Lower lobe of right lung (tissue), 2 donors: ENCODE measurements around the gene FAM161A. TPM values are rescaled to one million over a fixed set of nuclear protein-coding genes. Genes with fewer than 3 reads are reported as not detected.

Experiments used
- ATAC-seq, 2 donors: fragments of 200-7000 bp; cut with Tn5 transposase; one replicate each; pipeline ENCODE4 v1.9.1; 2020 to 2022; ENCODE audit warnings: mild to moderate bottlenecking in 2 of 2, moderate library complexity in 2 of 2
- DNase-seq: peaks from one replicate; pipeline ENCODE4 v3.0.0-alpha.2; 2020
- H3K27ac ChIP-seq: fragments of 200-600 bp; one replicate; pipeline ENCODE4 v1.8.0; 2022
- H3K27me3 ChIP-seq: fragments of 200-600 bp; one replicate; pipeline ENCODE4 v1.8.0; 2022; ENCODE audit warnings: low read depth
- H3K36me3 ChIP-seq: fragments of 200-600 bp; one replicate; pipeline ENCODE4 v1.8.0; 2022; ENCODE audit warnings: mild to moderate bottlenecking
- H3K4me1 ChIP-seq: fragments of 200-600 bp; one replicate; pipeline ENCODE4 v1.8.0; 2022
- H3K4me3 ChIP-seq: fragments of 200-600 bp; one replicate; pipeline ENCODE4 v1.8.0; 2022; ENCODE audit warnings: mild to moderate bottlenecking
- H3K9me3 ChIP-seq: fragments of 200-600 bp; one replicate; pipeline ENCODE4 v1.8.0; 2022
- CTCF ChIP-seq: fragments of 200-600 bp; IDR thresholded peaks from one replicate; pipeline ENCODE4 v1.8.0; 2022; ENCODE audit warnings: antibody characterized with exemption, mild to moderate bottlenecking
- intact Hi-C: fragments of 100-400 bp; cut with DNase I; formaldehyde crosslinking; loops from one replicate; pipeline ENCODE4 v1.11.0; 2022
- total RNA-seq: library from RNA; stranded (reverse); fragmentation: NEBNext Ultra II Directional; extraction: Animal tissue kit (Norgen Biotek cat#: 25700); gene quantifications from one replicate; pipeline ENCODE4 v1.2.1, GENCODE V29; 2021
- donor health status: DM: no; HTN: yes; CAD: no; lungs with severe emphysema.

FAM161A gene
- total RNA-seq, 1 donor from 2014 or later = 2.6 TPM

GRCh38 chr2:61845320-61845719, 8.5 kb downstream of the FAM161A start:
- H3K9me3 ChIP-seq = no peaks in the 10 kb centered on the region
- no peak for TF ChIP-seq CTCF
- no peak overlapping the region for H3K4me3 ChIP-seq
- intact Hi-C loops = no loop called here
- no peak for DNase-seq
- H3K27me3 ChIP-seq = no peaks in the 10 kb centered on the region
- ATAC-seq = no peak
- no peaks in the 10 kb centered on the region for H3K36me3 ChIP-seq
- H3K27ac ChIP-seq = no peak overlapping the region
- no peaks in the 10 kb centered on the region for H3K4me1 ChIP-seq

GRCh38 chr2:61841286-61841685, 12.6 kb downstream of the FAM161A start:
- H3K27ac ChIP-seq = no peak overlapping the region
- no peak for ATAC-seq
- H3K4me3 ChIP-seq = no peak overlapping the region
- no peaks in the 10 kb centered on the region for H3K27me3 ChIP-seq
- no peaks in the 10 kb centered on the region for H3K9me3 ChIP-seq
- H3K4me1 ChIP-seq = no peaks in the 10 kb centered on the region
- no peaks in the 10 kb centered on the region for H3K36me3 ChIP-seq
- intact Hi-C loops = no loop called here
- DNase-seq = no peak
- TF ChIP-seq CTCF = no peak

GRCh38 chr2:61834893-61835292, 19.0 kb downstream of the FAM161A start:
- intact Hi-C loops = no loop called here
- DNase-seq (no peak), ATAC-seq (no peak)
- TF ChIP-seq CTCF = no peak
- Histone ChIP-seq H3K36me3 (no peaks in the 10 kb centered on the region), H3K4me1 (no peaks in the 10 kb centered on the region), H3K27me3 (no peaks in the 10 kb centered on the region), H3K9me3 (no peaks in the 10 kb centered on the region), H3K4me3 (no peak overlapping the region), H3K27ac (no peak overlapping the region)

GRCh38 chr2:61833971-61834370, 19.9 kb downstream of the FAM161A start:
- H3K36me3 ChIP-seq = no peaks in the 10 kb centered on the region
- DNase-seq (no peak), ATAC-seq (no peak)
- no peaks in the 10 kb centered on the region for H3K9me3 ChIP-seq
- H3K27me3 ChIP-seq = no peaks in the 10 kb centered on the region
- intact Hi-C loops = no loop called here
- no peak for TF ChIP-seq CTCF
- H3K4me3 ChIP-seq = no peak overlapping the region
- H3K27ac ChIP-seq = no peak overlapping the region
- no peaks in the 10 kb centered on the region for H3K4me1 ChIP-seq

- no peak for ATAC-seq
- H3K9me3 ChIP-seq = no peaks in the 10 kb centered on the region
- no peak for TF ChIP-seq CTCF
- H3K4me3 ChIP-seq = no peak overlapping the region
- H3K4me1 ChIP-seq = no peaks in the 10 kb centered on the region
- H3K27me3 ChIP-seq = no peaks in the 10 kb centered on the region
- no peaks in the 10 kb centered on the region for H3K36me3 ChIP-seq
- no peak for DNase-seq
- no peak overlapping the region for H3K27ac ChIP-seq
- intact Hi-C loops = no loop called here
Observed at GRCh38 chr2:61832183-61832841, 21.5 kb downstream of the FAM161A start.

- Histone ChIP-seq H3K4me3 (no peak overlapping the region), H3K4me1 (no peaks in the 10 kb centered on the region), H3K9me3 (no peaks in the 10 kb centered on the region), H3K27ac (no peak overlapping the region), H3K27me3 (no peaks in the 10 kb centered on the region), H3K36me3 (no peaks in the 10 kb centered on the region)
- TF ChIP-seq CTCF = no peak
- DNase-seq = no peak
- intact Hi-C loops = no loop called here
- ATAC-seq = no peak
Observed at GRCh38 chr2:61822255-61822654, 31.6 kb downstream of the FAM161A start.
